Ishikawa (cell line): ENCODE measurements around the gene RPA1.

Experiments
- CEBPB ChIP-seq: IDR thresholded peaks from 2 replicates; pipeline ENCODE4 v1.6.1; 2012
- CREB1 ChIP-seq: IDR thresholded peaks from 2 replicates; pipeline ENCODE4 v1.6.1; 2012; ENCODE audit warnings: low read depth
- EGR1 ChIP-seq: IDR thresholded peaks from 2 replicates; pipeline ENCODE4 v1.6.1; 2012
- EP300 ChIP-seq: IDR thresholded peaks from 2 replicates; pipeline ENCODE4 v1.6.1; 2012; ENCODE audit warnings: borderline replicate concordance
- FOXM1 ChIP-seq: IDR thresholded peaks from 2 replicates; pipeline ENCODE4 v1.6.1; 2012; ENCODE audit warnings: low read depth, borderline replicate concordance
- MAX ChIP-seq: IDR thresholded peaks from 2 replicates; pipeline ENCODE4 v1.6.1; 2012
- NFIC ChIP-seq: IDR thresholded peaks from 2 replicates; pipeline ENCODE4 v1.6.1; 2012
- RAD21 ChIP-seq: IDR thresholded peaks from 2 replicates; pipeline ENCODE4 v1.6.1; 2012; ENCODE audit warnings: low read depth
- TAF1 ChIP-seq: IDR thresholded peaks from 2 replicates; pipeline ENCODE4 v1.6.1; 2012; ENCODE audit warnings: low read depth, mild to moderate bottlenecking
- TCF12 ChIP-seq: IDR thresholded peaks from 2 replicates; pipeline ENCODE4 v1.6.1; 2012; ENCODE audit warnings: low read depth
- TEAD4 ChIP-seq: IDR thresholded peaks from 2 replicates; pipeline ENCODE4 v1.6.1; 2012
- USF1 ChIP-seq: IDR thresholded peaks from 2 replicates; pipeline ENCODE4 v1.6.1; 2012
- YY1 ChIP-seq: IDR thresholded peaks from 2 replicates; pipeline ENCODE4 v1.6.1; 2012; ENCODE audit warnings: low read depth
- ZBTB7A ChIP-seq: IDR thresholded peaks from 2 replicates; pipeline ENCODE4 v1.6.1; 2012; ENCODE audit warnings: low read depth
- TF ChIP-seq, protein P1 (sequence below): IDR thresholded peaks from 2 replicates; pipeline ENCODE4 v1.6.1; 2012; ENCODE audit warnings: low read depth, mild to moderate bottlenecking

RPA1 gene

DNA sequence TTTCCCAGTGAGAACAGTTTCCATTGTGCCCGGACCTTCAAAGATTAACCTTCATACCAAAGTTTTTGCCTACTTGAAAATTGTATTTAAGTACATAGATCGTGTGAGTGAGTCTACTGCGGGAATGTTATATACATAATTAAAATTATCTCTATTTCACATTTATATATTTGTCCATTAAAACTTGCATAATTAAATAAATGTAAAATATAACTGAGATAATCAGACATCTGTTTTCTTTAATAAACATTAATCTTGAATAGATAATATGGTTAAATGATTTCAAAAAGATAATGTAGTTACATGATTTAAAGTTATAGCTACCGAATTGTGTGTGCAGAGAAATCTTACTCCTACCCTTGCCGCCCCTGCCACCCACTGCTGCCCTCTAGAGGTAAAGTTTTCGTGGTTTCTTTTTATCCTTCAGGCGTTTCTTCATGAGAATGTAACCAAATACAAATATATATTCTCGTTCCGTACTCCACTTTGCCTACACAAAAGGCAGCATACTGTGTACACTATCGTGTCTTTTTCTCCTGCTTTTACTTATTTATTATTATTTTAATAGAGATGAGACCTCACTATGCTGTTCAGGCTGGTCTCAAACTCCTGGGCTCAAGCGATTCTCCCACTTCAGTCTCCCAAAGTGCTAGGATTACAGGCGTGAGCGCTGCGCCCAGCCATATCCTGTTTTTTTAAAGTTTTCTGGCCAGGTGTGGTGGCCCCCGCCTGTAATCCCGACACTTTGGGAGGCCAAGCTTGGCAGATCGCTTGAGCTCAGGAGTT lies 35.6 kb downstream of the RPA1 start:
- peak; percentile 41 for TF ChIP-seq RAD21
- TF ChIP-seq CREB1, result no peak

- no peak for TF ChIP-seq CREB1
These were observed 37.5 kb downstream of the RPA1 start for GRCh38 chr17:1867307-1867706.

DNA sequence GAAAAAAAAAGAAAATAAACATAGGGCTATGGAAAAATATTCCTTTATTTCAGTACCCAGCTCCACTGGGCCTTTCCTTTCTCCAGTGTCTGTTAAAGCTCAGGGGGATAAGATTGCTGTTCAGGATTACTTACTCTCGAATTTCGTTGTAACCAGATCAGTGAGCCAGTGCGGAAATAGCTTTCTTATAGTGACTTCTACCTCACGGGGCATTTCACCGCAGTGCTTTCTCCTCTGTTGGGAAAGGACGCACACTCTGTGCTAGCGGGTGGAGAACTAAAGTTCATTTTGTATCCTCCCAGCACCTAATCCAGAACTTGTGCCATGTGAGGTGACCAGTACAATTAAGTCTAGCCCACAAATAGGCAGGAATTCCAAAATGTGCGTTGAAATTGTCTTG lies 38.3 kb downstream of the RPA1 start:
- TF ChIP-seq TCF12 (no peak), CEBPB (no peak), ZBTB7A (no peak), TAF1 (no peak), EP300 (no peak), EGR1 (no peak), NFIC (no peak), MAX (no peak), CREB1 (no peak), FOXM1 (no peak), YY1 (no peak), USF1 (no peak), TEAD4 (no peak), RAD21 (no peak)
- TF ChIP-seq, protein P1, sequence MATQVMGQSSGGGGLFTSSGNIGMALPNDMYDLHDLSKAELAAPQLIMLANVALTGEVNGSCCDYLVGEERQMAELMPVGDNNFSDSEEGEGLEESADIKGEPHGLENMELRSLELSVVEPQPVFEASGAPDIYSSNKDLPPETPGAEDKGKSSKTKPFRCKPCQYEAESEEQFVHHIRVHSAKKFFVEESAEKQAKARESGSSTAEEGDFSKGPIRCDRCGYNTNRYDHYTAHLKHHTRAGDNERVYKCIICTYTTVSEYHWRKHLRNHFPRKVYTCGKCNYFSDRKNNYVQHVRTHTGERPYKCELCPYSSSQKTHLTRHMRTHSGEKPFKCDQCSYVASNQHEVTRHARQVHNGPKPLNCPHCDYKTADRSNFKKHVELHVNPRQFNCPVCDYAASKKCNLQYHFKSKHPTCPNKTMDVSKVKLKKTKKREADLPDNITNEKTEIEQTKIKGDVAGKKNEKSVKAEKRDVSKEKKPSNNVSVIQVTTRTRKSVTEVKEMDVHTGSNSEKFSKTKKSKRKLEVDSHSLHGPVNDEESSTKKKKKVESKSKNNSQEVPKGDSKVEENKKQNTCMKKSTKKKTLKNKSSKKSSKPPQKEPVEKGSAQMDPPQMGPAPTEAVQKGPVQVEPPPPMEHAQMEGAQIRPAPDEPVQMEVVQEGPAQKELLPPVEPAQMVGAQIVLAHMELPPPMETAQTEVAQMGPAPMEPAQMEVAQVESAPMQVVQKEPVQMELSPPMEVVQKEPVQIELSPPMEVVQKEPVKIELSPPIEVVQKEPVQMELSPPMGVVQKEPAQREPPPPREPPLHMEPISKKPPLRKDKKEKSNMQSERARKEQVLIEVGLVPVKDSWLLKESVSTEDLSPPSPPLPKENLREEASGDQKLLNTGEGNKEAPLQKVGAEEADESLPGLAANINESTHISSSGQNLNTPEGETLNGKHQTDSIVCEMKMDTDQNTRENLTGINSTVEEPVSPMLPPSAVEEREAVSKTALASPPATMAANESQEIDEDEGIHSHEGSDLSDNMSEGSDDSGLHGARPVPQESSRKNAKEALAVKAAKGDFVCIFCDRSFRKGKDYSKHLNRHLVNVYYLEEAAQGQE, result no peak

- TF ChIP-seq CEBPB (no peak), TEAD4 (no peak), TAF1 (no peak), FOXM1 (no peak), USF1 (no peak), YY1 (no peak), EGR1 (no peak), TCF12 (no peak), NFIC (no peak), MAX (no peak)
These were observed 40.8 kb downstream of the RPA1 start for GRCh38 chr17:1870592-1870991.

DNA sequence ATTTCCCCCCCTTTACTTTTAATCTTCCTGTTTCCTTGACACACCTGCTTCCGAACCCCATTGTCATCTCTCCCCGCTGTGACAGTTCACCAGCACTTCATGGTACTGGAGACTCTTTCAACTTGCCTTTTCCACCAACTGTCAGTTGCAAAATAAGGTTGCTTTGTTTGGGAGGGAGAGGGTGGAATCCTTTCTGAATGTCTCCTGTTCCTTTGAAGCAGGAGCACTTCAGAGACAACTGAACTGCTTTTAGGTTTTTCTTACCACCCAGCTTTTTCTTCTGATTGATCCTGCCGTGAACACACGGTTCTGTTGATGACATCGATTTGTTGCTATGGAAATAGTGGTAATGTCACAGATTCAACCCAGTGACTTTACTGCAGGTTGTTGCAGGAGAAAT lies 42.0 kb downstream of the RPA1 start:
- no peak for TF ChIP-seq TEAD4

DNA sequence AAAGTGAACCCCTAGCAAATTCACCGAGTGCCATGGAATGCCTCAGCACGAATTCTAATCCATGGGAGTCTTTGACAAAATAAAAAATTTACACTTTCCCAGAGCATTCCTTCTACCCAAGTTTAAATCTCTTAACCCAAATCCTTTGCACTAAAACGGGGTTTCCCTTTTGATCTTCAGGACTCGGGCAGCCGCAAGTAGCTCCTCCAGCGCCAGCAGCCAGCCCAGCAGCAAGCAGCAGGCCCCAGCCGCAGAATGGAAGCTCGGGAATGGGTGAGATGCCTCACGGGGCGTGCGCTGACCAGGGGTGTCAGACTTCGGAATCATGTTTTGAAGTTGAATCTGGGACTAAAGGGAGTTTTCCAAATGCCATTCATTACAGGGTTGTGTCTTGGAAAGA lies 42.4 kb downstream of the RPA1 start:
- TF ChIP-seq MAX (no peak), NFIC (no peak), TAF1 (no peak), CEBPB (no peak), EGR1 (no peak), YY1 (no peak), TCF12 (no peak), USF1 (no peak), FOXM1 (no peak), TEAD4 (no peak), EP300 (no peak), RAD21 (no peak), ZBTB7A (no peak)
- TF ChIP-seq, protein P1, result no peak
